Type B pancreatic cell (in vitro differentiated cells): ENCODE data around the gene ANKRD6. TPM values are rescaled to one million over a fixed set of nuclear protein-coding genes. Genes with fewer than 3 reads are reported as not detected.

Experiments used
- DNase-seq: peaks from one replicate; pipeline ENCODE4 v3.0.0; 2021; ENCODE audit warnings: mixed read lengths; ENCODE audit not compliant: unreplicated experiment; ENCODE audit errors: extremely low spot score
- H3K27ac Mint-ChIP-seq: 2 replicates; pipeline ENCODE4 v1.8.0; 2021; ENCODE audit warnings: mild to moderate bottlenecking, mixed read lengths
- H3K27me3 Mint-ChIP-seq: 2 replicates; pipeline ENCODE4 v1.8.0; 2021; ENCODE audit warnings: mixed read lengths
- H3K36me3 Mint-ChIP-seq: 2 replicates; pipeline ENCODE4 v1.8.0; 2021; ENCODE audit warnings: mixed read lengths
- H3K4me1 Mint-ChIP-seq: one replicate; pipeline ENCODE4 v1.8.0; 2021; ENCODE audit warnings: mixed read lengths; ENCODE audit not compliant: unreplicated experiment
- H3K4me3 Mint-ChIP-seq: 2 replicates; pipeline ENCODE4 v1.8.0; 2021; ENCODE audit warnings: mild to moderate bottlenecking, mixed read lengths
- H3K9me3 Mint-ChIP-seq: 2 replicates; pipeline ENCODE4 v1.8.0; 2021; ENCODE audit warnings: mixed read lengths
- CTCF ChIP-seq: fragments of 200-600 bp; sonication (generic); conservative IDR thresholded peaks from 2 replicates; pipeline ENCODE4 v1.5.0; 2021; ENCODE audit warnings: antibody characterized with exemption, mild to moderate bottlenecking
- total RNA-seq: library from RNA; stranded (reverse); gene quantifications from 2 replicates; pipeline ENCODE4 v1.2.1, GENCODE V29; 2021; ENCODE audit warnings: low replicate concordance

The ANKRD6 gene
- total RNA-seq, 1 donor from 2014 or later, result 34.0 TPM

- TF ChIP-seq CTCF, result no peak
- Mint-ChIP-seq H3K27ac (no peak overlapping the region), H3K4me3 (no peak overlapping the region), H3K4me1 (peaks cover 17% of the 10 kb centered on the region), H3K36me3 (peaks cover 7% of the 10 kb centered on the region), H3K27me3 (no peaks in the 10 kb centered on the region), H3K9me3 (peaks cover 3% of the 10 kb centered on the region)
- no peak for DNase-seq
These were observed 6.1 kb downstream of the ANKRD6 start for GRCh38 chr6:89439014-89439413.

- TF ChIP-seq CTCF, result no peak
- DNase-seq, result no peak
- no peak overlapping the region for H3K4me3 Mint-ChIP-seq
- H3K27ac Mint-ChIP-seq, result no peak overlapping the region
- H3K4me1 Mint-ChIP-seq, result peaks cover 13% of the 10 kb centered on the region
- H3K36me3 Mint-ChIP-seq, result peaks cover 7% of the 10 kb centered on the region
- peaks cover 3% of the 10 kb centered on the region for H3K9me3 Mint-ChIP-seq
- no peaks in the 10 kb centered on the region for H3K27me3 Mint-ChIP-seq
These were observed 7.2 kb downstream of the ANKRD6 start for GRCh38 chr6:89440200-89440599.

- DNase-seq, result no peak
- H3K36me3 Mint-ChIP-seq, result peaks cover 7% of the 10 kb centered on the region
- no peak for TF ChIP-seq CTCF
- no peaks in the 10 kb centered on the region for H3K27me3 Mint-ChIP-seq
- no peak overlapping the region for H3K4me3 Mint-ChIP-seq
- no peaks in the 10 kb centered on the region for H3K9me3 Mint-ChIP-seq
- H3K4me1 Mint-ChIP-seq, result no peaks in the 10 kb centered on the region
- no peak overlapping the region for H3K27ac Mint-ChIP-seq
These were observed 10.7 kb downstream of the ANKRD6 start for GRCh38 chr6:89443658-89444057.

GRCh38 chr6:89449193-89449592, 16.2 kb downstream of the ANKRD6 start:
- no peaks in the 10 kb centered on the region for H3K36me3 Mint-ChIP-seq
- no peaks in the 10 kb centered on the region for H3K27me3 Mint-ChIP-seq
- no peak for TF ChIP-seq CTCF
- no peaks in the 10 kb centered on the region for H3K9me3 Mint-ChIP-seq
- H3K4me3 Mint-ChIP-seq, result no peak overlapping the region
- no peaks in the 10 kb centered on the region for H3K4me1 Mint-ChIP-seq
- no peak for DNase-seq
- H3K27ac Mint-ChIP-seq, result no peak overlapping the region

GRCh38 chr6:89452281-89452680, 19.3 kb downstream of the ANKRD6 start:
- TF ChIP-seq CTCF, result no peak
- no peak overlapping the region for H3K4me3 Mint-ChIP-seq
- no peaks in the 10 kb centered on the region for H3K4me1 Mint-ChIP-seq
- H3K36me3 Mint-ChIP-seq, result peaks cover 8% of the 10 kb centered on the region
- no peak overlapping the region for H3K27ac Mint-ChIP-seq
- H3K9me3 Mint-ChIP-seq, result no peaks in the 10 kb centered on the region
- no peaks in the 10 kb centered on the region for H3K27me3 Mint-ChIP-seq
- DNase-seq, result no peak

- Mint-ChIP-seq H3K4me1 (no peaks in the 10 kb centered on the region), H3K36me3 (peaks cover 8% of the 10 kb centered on the region), H3K27ac (no peak overlapping the region), H3K4me3 (no peak overlapping the region), H3K9me3 (no peaks in the 10 kb centered on the region), H3K27me3 (no peaks in the 10 kb centered on the region)
- TF ChIP-seq CTCF, result no peak
- no peak for DNase-seq
These were observed 21.3 kb downstream of the ANKRD6 start for GRCh38 chr6:89454300-89454699.
